Activated CD8-positive, alpha-beta memory T cell treated with anti-CD3 and anti-CD28 coated beads, Interleukin-2, amount 50 U/mL, for 24 hours (primary cell): ENCODE data around the gene DNMT1.
"Not testable (repeated sequence)": the region's sequence is repeated elsewhere in the genome, so short reads cannot be mapped to it uniquely, and the experiment has no call there.

Source experiments
- DNase-seq: peaks from one replicate; pipeline ENCODE4 v3.0.0-alpha.2; 2020; ENCODE audit errors: extremely low read depth

The DNMT1 gene

GRCh38 chr19:10222201-10222890, 27.6 kb upstream of the DNMT1 start:
- no peak for DNase-seq

DNA sequence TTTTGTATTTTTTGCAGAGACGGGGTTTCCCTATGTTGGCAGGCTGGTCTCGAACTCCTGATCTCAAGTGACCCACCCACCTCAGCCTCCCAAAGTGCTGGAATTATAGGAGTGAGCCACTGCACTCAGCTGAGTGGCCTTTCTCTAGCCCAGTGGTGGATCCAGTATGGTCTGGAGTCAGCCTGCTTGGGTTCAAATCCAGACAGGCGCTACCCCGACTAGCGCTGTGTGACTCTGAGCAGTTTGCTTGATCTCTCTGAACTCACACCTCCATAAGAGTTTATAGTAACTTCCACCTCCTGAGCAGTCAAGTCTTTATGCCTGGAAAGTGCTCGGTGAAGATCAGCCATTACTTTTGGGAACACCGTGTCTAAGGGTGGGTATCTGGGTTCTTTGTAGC, 25.9 kb upstream of the DNMT1 start:
- DNase-seq = no peak

- no peak for DNase-seq
Observed at GRCh38 chr19:10219678-10220077, 24.9 kb upstream of the DNMT1 start.

GRCh38 chr19:10217085-10217484, 22.3 kb upstream of the DNMT1 start:
- DNase-seq = no peak

GRCh38 chr19:10214784-10215183, 20.0 kb upstream of the DNMT1 start:
- DNase-seq = no peak

GRCh38 chr19:10211691-10212090, 16.9 kb upstream of the DNMT1 start:
- DNase-seq = no peak

GRCh38 chr19:10211061-10211460, 16.3 kb upstream of the DNMT1 start:
- DNase-seq = no peak

GRCh38 chr19:10209315-10209714, 14.6 kb upstream of the DNMT1 start:
- no peak for DNase-seq

DNA sequence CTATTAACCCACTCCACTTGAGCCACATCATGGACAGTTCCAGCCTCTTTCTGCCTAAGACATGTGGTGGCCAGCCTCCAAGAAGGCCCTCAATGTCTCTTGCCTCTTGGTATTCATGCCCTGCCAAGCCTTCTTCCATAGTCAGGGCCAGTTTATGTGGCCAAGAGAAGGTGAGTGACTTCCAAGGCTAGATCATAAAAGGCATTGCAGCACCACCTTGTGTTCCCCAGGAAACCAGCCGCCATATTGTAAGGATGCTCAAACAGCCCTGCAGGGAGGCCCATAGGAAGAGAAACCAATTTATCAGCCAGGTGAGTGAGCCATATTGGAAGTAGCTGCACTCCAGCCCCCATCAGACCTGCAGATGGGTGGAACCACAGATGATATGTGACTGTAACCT, 12.3 kb upstream of the DNMT1 start:
- DNase-seq = no peak

DNA sequence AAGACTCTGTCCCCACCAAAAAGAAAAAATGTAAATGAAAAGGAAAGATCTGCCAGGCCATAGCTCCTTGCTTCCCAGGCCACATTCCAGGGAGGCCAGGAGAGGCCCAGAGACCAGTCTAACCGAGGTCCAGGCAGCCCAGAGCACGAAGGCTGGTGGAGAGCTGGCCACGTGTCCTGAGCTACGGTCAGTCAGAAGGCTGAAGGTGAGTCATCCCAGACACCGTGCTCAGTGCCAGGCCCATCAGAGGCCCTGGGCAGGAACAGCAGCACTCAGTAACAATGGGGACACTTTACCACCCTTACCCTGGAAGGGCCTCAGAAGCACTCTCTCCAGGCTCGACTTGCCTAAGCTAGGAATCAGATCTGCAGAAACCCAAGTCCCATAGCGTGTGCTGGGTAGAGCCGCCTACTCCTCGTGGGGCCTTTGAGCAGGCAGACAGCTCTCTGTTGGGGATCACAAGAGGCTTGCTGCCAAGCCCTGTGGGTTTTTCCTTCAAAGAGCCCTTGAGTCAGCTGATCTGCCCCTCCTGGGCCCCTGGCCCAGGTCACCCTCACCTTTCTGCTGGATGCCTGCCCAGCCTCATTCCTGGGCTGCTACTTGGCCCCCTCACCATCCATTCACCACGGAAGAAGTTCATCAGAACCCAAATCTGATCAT, 11.6 kb upstream of the DNMT1 start:
- no peak for DNase-seq

DNA sequence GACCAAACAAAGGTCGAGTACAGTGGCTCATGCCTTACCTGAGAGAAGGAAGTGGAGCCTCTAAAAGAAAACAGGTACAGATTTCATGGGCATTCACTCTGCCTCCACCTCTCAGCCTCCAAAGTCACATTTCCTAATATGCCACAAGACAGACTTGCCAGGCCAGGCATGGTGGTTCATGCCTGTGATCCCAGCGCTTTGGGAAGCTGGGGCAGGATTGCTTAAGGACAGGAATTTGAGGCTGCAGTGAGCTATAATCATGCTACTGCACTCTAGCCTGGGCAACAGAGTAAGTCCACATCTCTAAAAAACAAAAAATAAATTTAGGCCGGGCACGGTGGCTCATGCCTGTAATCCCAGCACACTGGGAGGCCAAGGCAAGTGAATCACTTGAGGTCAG, 10.9 kb upstream of the DNMT1 start:
- no peak for DNase-seq

DNA sequence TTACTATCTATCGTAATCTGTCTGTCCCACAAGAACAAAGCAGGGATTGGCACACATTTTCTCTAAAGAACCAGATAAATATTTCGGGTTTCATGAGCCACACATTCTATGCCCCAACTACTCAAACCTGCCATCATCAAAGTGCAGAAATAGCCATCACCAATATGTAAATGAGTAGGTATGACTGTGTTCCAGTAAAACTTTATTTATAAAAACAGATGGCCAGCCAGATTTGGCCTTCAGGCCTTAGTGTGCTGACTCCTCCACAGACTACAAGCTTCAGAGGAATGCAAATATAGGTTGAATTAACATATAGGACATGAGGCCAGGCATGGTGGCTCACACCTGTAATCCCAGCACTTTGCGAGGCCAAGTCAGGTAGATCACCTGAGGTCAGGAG, 8.9 kb upstream of the DNMT1 start:
- no peak for DNase-seq

DNA sequence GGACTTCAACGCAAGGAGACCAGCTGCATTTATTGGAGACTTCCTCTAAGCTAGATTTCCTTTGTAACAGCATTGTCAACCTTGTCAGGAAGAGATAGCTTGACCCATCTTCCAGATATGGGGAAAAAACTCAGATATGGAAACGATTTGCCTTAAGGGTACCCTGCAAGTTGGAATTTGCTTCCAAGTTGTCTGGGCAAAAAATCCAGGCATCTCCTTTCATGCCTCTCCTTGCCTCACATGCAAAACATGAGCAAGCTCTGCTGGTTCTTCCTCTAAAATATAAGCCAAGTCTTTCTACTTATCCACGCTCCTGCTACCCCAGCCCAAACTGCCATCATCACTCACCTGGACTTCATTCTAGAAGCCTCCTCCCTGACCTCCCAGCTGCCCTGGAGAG, 6.4 kb upstream of the DNMT1 start:
- no peak for DNase-seq

- not testable (repeated sequence) for DNase-seq
Observed at GRCh38 chr19:10200101-10200500, 5.3 kb upstream of the DNMT1 start.

GRCh38 chr19:10198889-10199644, 4.3 kb upstream of the DNMT1 start:
- not testable (repeated sequence) for DNase-seq

DNA sequence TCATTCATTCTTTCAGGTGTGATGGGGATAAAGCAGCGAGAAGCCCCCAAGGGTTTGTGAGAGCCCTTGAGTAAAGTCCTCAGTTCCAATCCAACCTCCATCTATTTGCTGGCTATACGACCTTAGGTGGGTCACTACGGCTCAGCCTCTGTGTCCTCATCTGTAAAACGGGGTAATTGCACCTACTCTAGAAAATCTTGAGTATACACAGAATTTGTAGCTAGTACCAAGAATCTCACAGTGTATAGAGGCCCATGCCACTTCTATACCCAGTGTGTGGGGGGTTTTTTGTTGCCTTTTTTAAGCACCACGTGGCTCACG, 406 bp upstream of the DNMT1 start:
- no peak for DNase-seq

- no peak for DNase-seq
Observed at GRCh38 chr19:10193790-10194499, 808 bp downstream of the DNMT1 start.

DNA sequence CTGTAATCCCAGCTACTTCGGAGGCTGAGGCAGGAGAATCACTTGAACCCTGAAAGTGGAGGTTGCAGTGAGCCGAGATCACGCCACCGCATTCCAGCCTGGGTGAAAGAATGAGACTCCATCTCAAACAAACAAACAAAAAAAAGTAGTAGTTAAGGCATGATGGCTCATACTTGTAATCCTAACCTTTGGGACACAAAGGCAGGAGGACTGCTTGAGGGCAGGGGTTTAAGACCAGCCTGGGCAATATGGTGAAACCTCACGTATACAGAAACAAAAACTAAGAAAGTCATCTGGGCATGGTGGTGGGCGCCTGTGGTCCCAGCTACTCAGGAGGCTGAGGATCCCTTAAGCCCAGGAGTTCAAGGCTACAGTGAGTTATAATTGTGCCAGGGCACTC, 1.8 kb downstream of the DNMT1 start:
- no peak for DNase-seq

DNA sequence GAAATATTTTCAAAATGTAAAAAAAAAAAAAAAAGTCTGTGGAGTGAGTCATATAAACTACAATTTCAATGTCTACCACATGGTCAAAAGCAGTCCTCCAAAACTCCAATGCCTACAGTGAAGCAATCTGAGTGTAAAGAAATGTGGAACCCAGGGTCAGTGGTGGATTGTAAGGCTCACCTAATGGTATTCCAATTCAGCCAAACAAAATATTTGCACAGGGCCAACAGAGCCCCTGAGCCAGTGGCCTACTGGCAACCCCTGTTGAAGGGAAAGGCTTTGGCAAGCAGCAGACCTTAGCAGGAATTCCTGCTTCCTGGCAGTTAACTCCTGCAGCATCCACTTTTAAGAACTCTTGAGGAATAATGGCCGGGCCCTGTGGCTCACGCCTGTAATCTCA, 3.4 kb downstream of the DNMT1 start:
- DNase-seq = no peak

- no peak for DNase-seq
Observed at GRCh38 chr19:10190026-10190425, 4.7 kb downstream of the DNMT1 start.

DNA sequence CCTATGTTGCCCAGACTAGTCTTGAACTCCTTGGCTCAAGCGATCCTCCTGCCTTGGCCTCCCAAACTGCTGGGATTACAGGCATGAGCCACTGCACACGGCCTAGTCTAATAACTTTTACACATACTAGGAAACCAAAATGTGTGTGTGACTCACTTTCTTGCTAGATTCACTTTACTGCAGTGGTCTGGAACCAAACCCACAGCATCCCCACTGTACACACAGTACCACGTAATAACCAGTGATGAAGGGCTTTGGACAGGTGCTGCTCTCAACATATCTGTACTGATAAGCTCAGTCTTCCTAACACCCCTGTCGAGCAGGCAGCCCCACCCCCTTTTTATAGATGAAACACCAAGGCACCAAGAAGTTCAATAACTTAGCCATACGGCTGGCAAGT, 5.1 kb downstream of the DNMT1 start:
- peak; percentile 6 for DNase-seq

- DNase-seq = no peak
Observed at GRCh38 chr19:10187315-10187714, 7.4 kb downstream of the DNMT1 start.

DNA sequence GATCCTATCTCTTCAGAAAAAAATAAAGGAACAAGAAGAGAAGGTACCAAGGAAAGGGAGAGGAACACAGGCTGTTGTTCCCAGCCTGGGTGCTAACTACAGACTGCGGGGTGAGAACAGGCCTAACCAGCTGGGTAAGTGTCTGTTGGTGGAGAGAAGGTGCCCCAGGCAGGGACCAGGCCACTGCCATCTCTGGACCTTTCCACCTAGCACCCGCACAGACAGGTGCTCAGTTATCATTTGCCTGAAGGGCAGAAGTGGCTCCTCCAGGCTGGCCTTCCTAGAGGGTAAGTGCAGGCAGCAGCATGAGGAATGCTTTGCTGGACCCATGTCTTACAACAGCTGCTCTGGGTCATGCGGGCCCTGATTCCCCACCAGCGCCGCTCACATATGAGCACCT, 10.1 kb downstream of the DNMT1 start:
- no peak for DNase-seq
